ENCODE measurements around the gene PGP. TPM values are rescaled to one million over a fixed set of nuclear protein-coding genes. Genes with fewer than 3 reads are reported as not detected.

PGP gene
- total RNA-seq, 1 donor from 2014 or later, result 31.5 TPM

DNA sequence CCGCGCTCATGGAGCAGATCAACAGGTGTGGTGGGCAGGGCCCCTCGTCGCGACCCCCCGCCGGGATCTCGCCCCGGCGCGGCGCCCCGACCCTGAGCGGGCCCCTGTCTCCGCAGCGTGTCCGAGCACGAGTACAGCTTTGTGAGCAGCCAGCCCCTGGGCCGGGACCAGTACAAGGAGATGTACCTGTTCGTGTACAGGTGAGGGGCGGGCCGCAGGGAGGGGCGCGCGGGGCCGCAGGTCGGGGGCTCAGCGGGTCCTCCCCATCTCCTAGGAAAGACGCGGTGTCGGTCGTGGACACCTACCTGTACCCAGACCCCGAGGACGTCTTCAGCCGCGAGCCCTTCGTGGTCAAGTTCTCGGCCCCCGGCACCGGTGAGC, 22.5 kb upstream of the PGP start:
- TF ChIP-seq, protein P1, sequence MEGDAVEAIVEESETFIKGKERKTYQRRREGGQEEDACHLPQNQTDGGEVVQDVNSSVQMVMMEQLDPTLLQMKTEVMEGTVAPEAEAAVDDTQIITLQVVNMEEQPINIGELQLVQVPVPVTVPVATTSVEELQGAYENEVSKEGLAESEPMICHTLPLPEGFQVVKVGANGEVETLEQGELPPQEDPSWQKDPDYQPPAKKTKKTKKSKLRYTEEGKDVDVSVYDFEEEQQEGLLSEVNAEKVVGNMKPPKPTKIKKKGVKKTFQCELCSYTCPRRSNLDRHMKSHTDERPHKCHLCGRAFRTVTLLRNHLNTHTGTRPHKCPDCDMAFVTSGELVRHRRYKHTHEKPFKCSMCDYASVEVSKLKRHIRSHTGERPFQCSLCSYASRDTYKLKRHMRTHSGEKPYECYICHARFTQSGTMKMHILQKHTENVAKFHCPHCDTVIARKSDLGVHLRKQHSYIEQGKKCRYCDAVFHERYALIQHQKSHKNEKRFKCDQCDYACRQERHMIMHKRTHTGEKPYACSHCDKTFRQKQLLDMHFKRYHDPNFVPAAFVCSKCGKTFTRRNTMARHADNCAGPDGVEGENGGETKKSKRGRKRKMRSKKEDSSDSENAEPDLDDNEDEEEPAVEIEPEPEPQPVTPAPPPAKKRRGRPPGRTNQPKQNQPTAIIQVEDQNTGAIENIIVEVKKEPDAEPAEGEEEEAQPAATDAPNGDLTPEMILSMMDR (IDR thresholded peaks at IDR 0.05; ENCODE audit: unreplicated experiment), result no peak
- no peaks in the 10 kb centered on the region for H3K4me1 Mint-ChIP-seq (ENCODE audit: unreplicated experiment)
- peaks cover 7% of the 10 kb centered on the region for H3K27me3 Mint-ChIP-seq (ENCODE audit: unreplicated experiment)
- H3K9me3 Mint-ChIP-seq (ENCODE audit: unreplicated experiment), result no peaks in the 10 kb centered on the region
- no peak overlapping the region for H3K4me3 Mint-ChIP-seq (ENCODE audit: unreplicated experiment)
- DNase-seq (ENCODE audit: low spot score), result no peak
- no peak overlapping the region for H3K27ac Mint-ChIP-seq (ENCODE audit: unreplicated experiment)
- no peaks in the 10 kb centered on the region for H3K36me3 Mint-ChIP-seq (ENCODE audit: low read depth, unreplicated experiment)

DNA sequence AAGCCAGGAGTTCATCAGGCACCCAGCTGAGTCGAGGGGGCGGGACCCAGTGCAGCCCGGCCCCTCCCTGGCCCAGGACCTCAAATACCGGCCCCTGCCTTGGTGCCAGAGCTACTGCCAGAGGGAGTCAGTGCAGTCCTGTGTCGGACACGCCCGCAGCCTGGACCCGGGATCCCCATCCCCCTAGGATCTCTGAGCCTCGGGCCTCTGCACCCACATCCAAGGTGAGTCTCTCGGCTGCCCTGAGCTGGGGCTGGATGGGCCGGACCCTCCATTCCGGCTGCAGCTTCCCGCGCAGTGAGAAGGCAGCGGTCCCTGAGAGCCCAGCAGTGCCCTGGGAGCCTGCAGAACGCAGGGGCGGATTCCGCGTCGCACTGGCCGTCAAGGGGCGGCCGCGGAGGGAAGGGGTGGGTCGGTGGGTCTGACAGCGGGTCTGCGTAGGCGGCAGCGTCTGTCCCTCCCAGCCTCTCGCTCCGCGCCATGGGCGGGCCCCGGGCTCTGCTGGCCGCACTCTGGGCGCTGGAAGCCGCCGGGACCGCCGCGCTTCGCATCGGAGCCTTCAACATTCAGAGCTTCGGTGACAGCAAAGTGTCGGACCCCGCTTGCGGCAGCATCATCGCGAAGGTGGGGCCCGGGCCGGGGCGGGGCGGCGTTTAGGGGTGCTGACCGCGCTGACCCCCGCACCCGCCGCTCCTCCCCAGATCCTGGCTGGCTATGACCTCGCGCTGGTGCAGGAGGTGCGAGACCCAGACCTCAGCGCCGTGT, 21.9 kb upstream of the PGP start, which contains the start of gene DNASE1L2:
TSS of gene DNASE1L2 (plus strand) at position 108 of the 765 bp plus-strand sequence. CDS start at position 481, 373 bp downstream.
- Mint-ChIP-seq H3K9me3 (ENCODE audit: unreplicated experiment) (no peaks in the 10 kb centered on the region), H3K27me3 (ENCODE audit: unreplicated experiment) (peaks cover 9% of the 10 kb centered on the region), H3K36me3 (ENCODE audit: low read depth, unreplicated experiment) (no peaks in the 10 kb centered on the region), H3K4me1 (ENCODE audit: unreplicated experiment) (no peaks in the 10 kb centered on the region), H3K4me3 (ENCODE audit: unreplicated experiment) (no peak within 1 kb of the TSS), H3K27ac (ENCODE audit: unreplicated experiment) (no peak within 1 kb of the TSS)
- peak; percentile 48 for DNase-seq (ENCODE audit: low spot score)
- TF ChIP-seq, protein P1 (IDR thresholded peaks at IDR 0.05; ENCODE audit: unreplicated experiment), result no peak

DNA sequence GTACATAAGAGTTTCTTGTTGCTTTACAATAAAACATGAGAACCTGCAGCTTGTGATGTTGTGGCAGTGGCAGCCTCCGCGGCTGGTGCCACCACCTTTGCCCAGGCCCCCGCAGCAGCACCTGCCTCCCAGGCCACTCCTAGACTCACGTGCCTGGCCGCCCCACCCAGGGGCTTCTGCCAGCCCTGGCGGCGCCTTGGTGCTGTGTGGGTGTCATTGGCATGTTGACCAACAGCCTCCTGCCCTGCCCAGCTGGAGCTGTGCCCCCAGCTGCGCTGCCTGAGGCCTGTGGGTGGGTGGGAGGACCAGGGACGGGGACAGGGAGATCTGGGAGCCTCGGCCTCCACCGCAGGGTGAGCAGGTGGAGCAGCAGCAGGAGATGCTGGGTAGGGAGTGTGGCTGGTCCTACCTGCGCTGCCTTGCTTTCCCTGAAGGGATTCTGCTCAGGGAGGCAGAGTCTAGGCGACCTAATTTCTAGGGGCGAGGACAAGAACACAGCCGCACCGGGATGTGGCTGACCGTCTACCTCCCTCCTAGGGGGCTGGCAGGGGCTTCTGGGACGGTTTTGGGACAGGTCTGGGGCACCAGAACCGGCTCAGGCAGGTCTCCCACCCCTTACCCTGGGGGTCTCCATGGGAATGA, 21.2 kb upstream of the PGP start:
- Mint-ChIP-seq H3K9me3 (ENCODE audit: unreplicated experiment) (no peaks in the 10 kb centered on the region), H3K27me3 (ENCODE audit: unreplicated experiment) (peaks cover 9% of the 10 kb centered on the region), H3K4me1 (ENCODE audit: unreplicated experiment) (no peaks in the 10 kb centered on the region), H3K27ac (ENCODE audit: unreplicated experiment) (no peak overlapping the region), H3K36me3 (ENCODE audit: low read depth, unreplicated experiment) (no peaks in the 10 kb centered on the region), H3K4me3 (ENCODE audit: unreplicated experiment) (no peak overlapping the region)
- TF ChIP-seq, protein P1 (IDR thresholded peaks at IDR 0.05; ENCODE audit: unreplicated experiment), result no peak
- DNase-seq (ENCODE audit: low spot score), result no peak

GRCh38 chr16:2235234-2235651, 20.6 kb upstream of the PGP start:
- Mint-ChIP-seq H3K27me3 (ENCODE audit: unreplicated experiment) (peaks cover 9% of the 10 kb centered on the region), H3K27ac (ENCODE audit: unreplicated experiment) (no peak overlapping the region), H3K9me3 (ENCODE audit: unreplicated experiment) (no peaks in the 10 kb centered on the region), H3K4me1 (ENCODE audit: unreplicated experiment) (no peaks in the 10 kb centered on the region), H3K4me3 (ENCODE audit: unreplicated experiment) (no peak overlapping the region), H3K36me3 (ENCODE audit: low read depth, unreplicated experiment) (no peaks in the 10 kb centered on the region)
- TF ChIP-seq, protein P1 (IDR thresholded peaks at IDR 0.05; ENCODE audit: unreplicated experiment), result no peak
- DNase-seq (ENCODE audit: low spot score), result no peak

- no peak overlapping the region for H3K4me3 Mint-ChIP-seq (ENCODE audit: unreplicated experiment)
Measured at GRCh38 chr16:2234813-2235170, 20.2 kb upstream of the PGP start.

More at GRCh38 chr16:2234813-2235170, 20.2 kb upstream of the PGP start:
- Mint-ChIP-seq H3K27ac (ENCODE audit: unreplicated experiment) (no peak overlapping the region), H3K27me3 (ENCODE audit: unreplicated experiment) (peaks cover 9% of the 10 kb centered on the region), H3K9me3 (ENCODE audit: unreplicated experiment) (no peaks in the 10 kb centered on the region), H3K4me1 (ENCODE audit: unreplicated experiment) (no peaks in the 10 kb centered on the region), H3K36me3 (ENCODE audit: low read depth, unreplicated experiment) (no peaks in the 10 kb centered on the region)
- TF ChIP-seq, protein P1 (IDR thresholded peaks at IDR 0.05; ENCODE audit: unreplicated experiment), result no peak
- DNase-seq (ENCODE audit: low spot score), result no peak

Data from endothelial cell (in vitro differentiated cells).